A673 (cell line): Measurements from ENCODE around the gene UGT1A1.

Source experiments
- CTCF ChIP-seq: fragments of 300-800, 200-600 bp; sonication (generic); conservative IDR thresholded peaks from 2 replicates; pipeline ENCODE4 v1.5.1; 2017; ENCODE audit warnings: low read depth, mild to moderate bottlenecking, antibody characterized with exemption, low read length, moderate library complexity, mixed read lengths
- EZH2 ChIP-seq: fragments of 200-600 bp; sonication (generic); IDR thresholded peaks from 2 replicates; pipeline ENCODE4 v1.6.1; 2017; ENCODE audit warnings: borderline replicate concordance, low read depth, mild to moderate bottlenecking, mixed read lengths, antibody characterized with exemption, low read length; ENCODE audit not compliant: poor library complexity, severe bottlenecking

GRCh38 chr2:233779722-233780121, 19.7 kb downstream of the UGT1A1 start:
- no peak for TF ChIP-seq EZH2
- no peak for TF ChIP-seq CTCF
